IPS-20b (cell line): ENCODE data around the gene CCDC192.
"Not testable (repeated sequence)": the region's sequence is repeated elsewhere in the genome, so short reads cannot be mapped to it uniquely, and the experiment has no call there.

Experiments used
- H3K27ac ChIP-seq: one replicate; pipeline ENCODE4 v1.5.1; 2013; ENCODE audit warnings: low read length
- H3K27me3 ChIP-seq: 2 replicates; pipeline ENCODE4 v1.6.1; 2013; ENCODE audit warnings: mild to moderate bottlenecking, low read length, inconsistent platforms; ENCODE audit not compliant: insufficient read depth
- H3K36me3 ChIP-seq: 2 replicates; pipeline ENCODE4 v1.6.1; 2013; ENCODE audit warnings: low read depth, mild to moderate bottlenecking, inconsistent platforms, low read length, moderate library complexity; ENCODE audit not compliant: insufficient read depth
- H3K4me1 ChIP-seq: 2 replicates; pipeline ENCODE4 v1.6.1; 2013; ENCODE audit warnings: mild to moderate bottlenecking, control low read depth, inconsistent platforms, low read length, moderate library complexity; ENCODE audit not compliant: insufficient read depth
- H3K4me3 ChIP-seq: 2 replicates; pipeline ENCODE4 v1.5.1; 2013; ENCODE audit warnings: mild to moderate bottlenecking, low read length, inconsistent platforms
- H3K9ac ChIP-seq: 2 replicates; pipeline ENCODE4 v1.6.1; 2013; ENCODE audit warnings: low read depth, mild to moderate bottlenecking, inconsistent platforms, low read length, moderate library complexity
- H3K9me3 ChIP-seq: 2 replicates; pipeline ENCODE4 v1.6.1; 2013; ENCODE audit warnings: mild to moderate bottlenecking, low read depth, low read length, inconsistent platforms; ENCODE audit not compliant: insufficient read depth

The CCDC192 gene

DNA sequence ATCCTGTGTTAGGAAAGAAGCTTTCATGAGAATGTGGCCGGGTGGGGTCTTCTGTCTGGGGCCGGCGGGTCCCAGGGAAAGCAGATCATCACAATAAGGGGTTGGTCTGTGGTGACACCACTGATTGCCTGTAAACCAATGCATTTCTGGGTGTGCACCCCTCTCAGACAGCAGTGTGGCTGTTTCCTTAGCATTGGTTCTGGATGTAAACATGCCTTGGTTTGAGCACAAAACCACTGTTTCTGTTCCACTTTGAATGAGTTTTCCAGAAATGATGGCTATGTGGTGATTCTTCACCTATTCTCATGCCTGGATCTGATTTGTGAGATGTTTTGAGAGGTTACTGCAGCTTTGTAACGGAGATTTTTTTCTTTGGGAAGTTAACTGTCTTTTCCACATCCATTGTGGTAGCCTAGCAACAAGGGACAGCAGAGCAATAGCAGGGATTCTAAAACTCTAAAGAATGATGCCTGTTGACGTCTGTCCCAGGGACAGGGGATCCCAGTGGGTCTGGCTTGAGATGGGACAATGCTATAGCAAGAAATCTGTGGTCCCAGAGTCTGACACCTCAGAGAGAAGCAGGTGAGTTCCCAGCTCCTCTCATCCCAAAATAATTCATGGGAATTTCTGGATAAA is at the start of gene CCDC192:
Gene CCDC192, plus strand, starts transcription at position 466 of the 636 bp plus-strand sequence. Its CDS starts 55 bp downstream, at position 521.
- Histone ChIP-seq H3K27ac (no peak within 1 kb of the TSS), H3K9me3 (no peaks in the 10 kb centered on the region), H3K36me3 (no peaks in the 10 kb centered on the region), H3K9ac (no peak within 1 kb of the TSS), H3K4me1 (peaks cover 5% of the 10 kb centered on the region; the same call in 1 of the 2 replicates), H3K27me3 (no peaks in the 10 kb centered on the region), H3K4me3 (no peak within 1 kb of the TSS)

GRCh38 chr5:127656825-127657224 is 46.4 kb upstream of the CCDC192 start:
- Histone ChIP-seq H3K9ac (no peak overlapping the region), H3K9me3 (no peaks in the 10 kb centered on the region), H3K36me3 (no peaks in the 10 kb centered on the region), H3K4me3 (no peak overlapping the region), H3K4me1 (no peaks in the 10 kb centered on the region; the same call in 1 of the 2 replicates), H3K27ac (no peak overlapping the region), H3K27me3 (no peaks in the 10 kb centered on the region)

GRCh38 chr5:127660047-127660733 is 43.0 kb upstream of the CCDC192 start:
- no peak overlapping the region for H3K4me3 ChIP-seq
- no peaks in the 10 kb centered on the region; the same call in 1 of the 2 replicates for H3K4me1 ChIP-seq
- no peak overlapping the region for H3K27ac ChIP-seq
- no peaks in the 10 kb centered on the region for H3K27me3 ChIP-seq
- no peak overlapping the region for H3K9ac ChIP-seq
- H3K9me3 ChIP-seq, result no peaks in the 10 kb centered on the region; the same call in 1 of the 2 replicates
- no peaks in the 10 kb centered on the region for H3K36me3 ChIP-seq

GRCh38 chr5:127664093-127664492 is 39.1 kb upstream of the CCDC192 start:
- Histone ChIP-seq H3K4me3 (no peak overlapping the region), H3K9me3 (no peaks in the 10 kb centered on the region; the same call in 1 of the 2 replicates), H3K36me3 (no peaks in the 10 kb centered on the region), H3K9ac (no peak overlapping the region), H3K27me3 (no peaks in the 10 kb centered on the region), H3K4me1 (no peaks in the 10 kb centered on the region; the same call in 1 of the 2 replicates), H3K27ac (no peak overlapping the region)

DNA sequence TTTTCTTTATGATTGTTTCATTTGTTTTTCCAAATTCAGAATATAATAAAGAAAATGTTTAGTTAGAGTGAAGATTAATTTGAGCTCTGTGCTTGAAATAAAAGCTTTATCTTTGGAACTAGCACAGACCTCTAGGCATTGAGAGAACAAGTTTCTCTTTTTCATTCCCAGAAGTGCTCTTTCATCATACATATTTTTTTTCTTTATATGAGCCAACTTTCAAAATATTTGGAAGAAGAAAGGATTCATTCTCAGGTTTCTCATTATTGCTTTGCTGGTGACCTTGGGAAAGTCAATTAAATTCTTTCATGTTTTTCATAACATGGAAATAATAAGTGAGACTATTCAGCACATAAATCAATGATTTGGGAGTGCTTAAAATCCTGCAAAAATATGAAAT is 37.5 kb upstream of the CCDC192 start:
- H3K36me3 ChIP-seq, result no peaks in the 10 kb centered on the region
- no peak overlapping the region for H3K4me3 ChIP-seq
- H3K4me1 ChIP-seq, result no peaks in the 10 kb centered on the region
- no peak overlapping the region for H3K27ac ChIP-seq
- no peak overlapping the region for H3K9ac ChIP-seq
- H3K27me3 ChIP-seq, result no peaks in the 10 kb centered on the region
- H3K9me3 ChIP-seq, result no peaks in the 10 kb centered on the region; the same call in 1 of the 2 replicates

DNA sequence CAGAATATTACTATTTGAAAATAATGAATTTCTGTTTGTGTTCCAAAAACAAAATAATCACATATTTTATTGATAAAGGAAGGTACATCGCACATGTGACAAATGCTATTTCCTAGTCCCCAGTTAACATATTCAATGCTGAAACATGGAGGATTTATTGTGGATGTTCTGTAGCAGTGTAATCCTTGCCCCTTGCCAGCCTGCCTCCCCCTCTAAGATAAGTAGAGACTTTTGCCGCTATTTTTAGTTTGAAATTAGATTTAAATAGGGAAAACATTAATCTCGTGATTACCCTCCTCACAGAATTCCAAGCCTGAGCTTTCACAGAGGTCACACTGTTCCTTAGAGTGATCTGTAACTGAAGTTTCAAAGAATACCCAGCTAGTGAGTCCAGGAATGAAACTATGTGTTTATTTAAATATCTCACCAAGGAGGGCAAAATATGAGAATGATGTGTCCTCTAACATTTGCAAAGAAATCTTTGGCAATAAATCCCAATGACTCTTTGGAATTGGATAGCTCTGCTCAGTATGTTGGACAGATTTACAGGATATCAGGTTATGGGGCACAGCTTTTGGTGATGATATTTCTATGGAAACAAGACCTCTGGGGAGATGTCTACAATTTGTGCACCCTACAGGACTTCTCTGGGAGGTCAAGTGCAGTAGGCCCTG is 37.0 kb upstream of the CCDC192 start:
- H3K27ac ChIP-seq, result no peak overlapping the region
- no peaks in the 10 kb centered on the region for H3K36me3 ChIP-seq
- no peaks in the 10 kb centered on the region for H3K27me3 ChIP-seq
- no peak overlapping the region for H3K9ac ChIP-seq
- no peaks in the 10 kb centered on the region for H3K4me1 ChIP-seq
- no peaks in the 10 kb centered on the region; the same call in 1 of the 2 replicates for H3K9me3 ChIP-seq
- H3K4me3 ChIP-seq, result no peak overlapping the region

- no peaks in the 10 kb centered on the region for H3K4me1 ChIP-seq
- no peaks in the 10 kb centered on the region for H3K27me3 ChIP-seq
- H3K9ac ChIP-seq, result no peak overlapping the region
- no peak overlapping the region for H3K4me3 ChIP-seq
- no peaks in the 10 kb centered on the region; the same call in 1 of the 2 replicates for H3K9me3 ChIP-seq
- no peaks in the 10 kb centered on the region for H3K36me3 ChIP-seq
- H3K27ac ChIP-seq, result no peak overlapping the region
These were observed 35.3 kb upstream of the CCDC192 start for GRCh38 chr5:127667926-127668325.

GRCh38 chr5:127671218-127671617 is 32.0 kb upstream of the CCDC192 start:
- Histone ChIP-seq H3K4me3 (no peak overlapping the region), H3K4me1 (no peaks in the 10 kb centered on the region), H3K36me3 (no peaks in the 10 kb centered on the region), H3K9ac (no peak overlapping the region), H3K9me3 (no peaks in the 10 kb centered on the region), H3K27me3 (no peaks in the 10 kb centered on the region), H3K27ac (no peak overlapping the region)

- no peak overlapping the region for H3K27ac ChIP-seq
- H3K9me3 ChIP-seq, result no peaks in the 10 kb centered on the region
- no peak overlapping the region for H3K4me3 ChIP-seq
- H3K9ac ChIP-seq, result no peak overlapping the region
- no peaks in the 10 kb centered on the region for H3K4me1 ChIP-seq
- no peaks in the 10 kb centered on the region for H3K36me3 ChIP-seq
- H3K27me3 ChIP-seq, result no peaks in the 10 kb centered on the region
These were observed 29.9 kb upstream of the CCDC192 start for GRCh38 chr5:127673117-127673800.

GRCh38 chr5:127676951-127677350 is 26.2 kb upstream of the CCDC192 start:
- H3K36me3 ChIP-seq, H3K4me3 ChIP-seq, H3K9me3 ChIP-seq: not testable (repeated sequence)

GRCh38 chr5:127679691-127680330 is 23.4 kb upstream of the CCDC192 start:
- H3K9me3 ChIP-seq, H3K27ac ChIP-seq, H3K36me3 ChIP-seq, H3K9ac ChIP-seq, H3K4me1 ChIP-seq, H3K4me3 ChIP-seq, H3K27me3 ChIP-seq: not testable (repeated sequence)

More at GRCh38 chr5:127676951-127677350, 26.2 kb upstream of the CCDC192 start:
- H3K27ac ChIP-seq, H3K27me3 ChIP-seq, H3K9ac ChIP-seq, H3K4me1 ChIP-seq: not testable (repeated sequence)
